ENCODE measurements around the gene PAX2.

The PAX2 gene

DNA sequence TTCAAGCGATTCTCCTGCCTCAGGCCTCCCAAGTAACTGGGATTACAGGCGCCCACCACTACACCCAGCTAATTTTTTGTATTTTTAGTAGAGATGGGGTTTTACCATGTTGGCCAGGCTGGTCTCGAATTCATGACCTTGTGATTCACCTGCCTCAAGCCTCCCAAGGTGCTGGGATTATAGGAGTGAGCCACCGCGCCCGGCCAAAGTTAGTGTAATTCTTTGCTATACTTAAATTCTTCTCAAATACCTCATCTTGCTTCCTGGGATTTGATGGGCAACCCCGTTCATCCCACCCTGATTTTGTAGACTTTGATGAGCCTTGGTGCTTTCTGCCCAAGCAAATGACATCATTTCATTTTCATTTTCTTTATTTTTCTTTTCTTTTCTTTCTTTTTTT, 54.5 kb downstream of the PAX2 start:
- DNase-seq = no peak

DNA sequence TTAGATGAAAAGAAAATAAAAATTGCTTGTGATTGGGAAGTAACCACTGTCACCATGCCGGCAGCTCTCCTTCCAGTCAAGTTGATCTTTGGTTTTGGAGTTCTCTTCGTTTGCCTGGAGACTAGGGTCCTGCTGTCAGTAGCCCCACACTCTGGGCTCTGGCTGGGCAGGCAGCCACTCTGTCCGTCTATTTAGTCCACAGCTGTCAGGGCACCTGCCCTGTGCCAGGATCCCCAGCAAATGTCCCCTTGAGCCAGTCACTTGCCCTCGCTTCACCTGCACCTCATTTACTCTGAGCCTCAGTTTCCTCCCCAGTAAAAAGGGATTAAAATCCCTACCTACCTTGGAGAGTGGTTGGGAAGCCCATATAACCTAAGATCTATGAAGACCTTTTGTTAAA, 55.5 kb downstream of the PAX2 start:
- DNase-seq = no peak

DNA sequence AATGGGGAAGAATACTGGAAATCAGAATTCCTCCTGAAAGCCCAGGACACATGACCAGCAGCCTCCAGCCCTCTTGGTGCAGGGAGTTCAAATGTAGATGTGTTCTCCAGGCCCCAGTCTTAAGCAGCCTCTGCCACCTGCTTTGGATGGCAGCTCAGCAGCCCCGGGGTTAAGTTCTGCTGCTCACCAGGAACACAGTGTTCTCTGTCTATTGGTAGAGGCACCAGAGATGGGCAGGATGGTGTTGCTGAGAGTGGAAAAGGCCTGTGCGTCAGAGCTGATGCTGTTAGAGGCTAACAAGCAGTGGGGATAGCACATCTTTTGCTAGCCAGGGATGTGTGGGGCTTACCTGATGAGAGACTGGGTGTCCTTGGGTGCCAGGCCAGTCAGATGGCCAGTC, 56.8 kb downstream of the PAX2 start:
- no peak for DNase-seq

DNA sequence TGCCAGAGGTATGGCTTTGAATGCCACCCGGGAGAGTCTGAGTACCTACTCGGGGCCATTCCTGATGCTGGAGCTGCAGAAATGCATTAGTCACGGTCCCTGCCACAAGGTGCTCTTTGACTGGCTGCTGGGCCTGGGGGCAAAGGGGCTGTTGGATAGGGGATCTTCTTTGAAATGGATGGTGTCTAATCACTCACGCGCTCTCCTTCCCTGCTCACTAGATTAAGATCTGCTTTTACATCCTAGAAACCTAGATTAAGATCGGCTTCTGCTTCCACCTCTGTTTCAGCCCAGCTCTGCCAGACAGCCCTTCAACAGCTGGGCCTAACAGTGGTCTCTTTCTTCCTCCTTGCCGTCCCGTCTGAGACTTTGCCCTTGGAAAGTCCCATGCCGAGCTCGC, 57.2 kb downstream of the PAX2 start:
- DNase-seq = no peak

DNA sequence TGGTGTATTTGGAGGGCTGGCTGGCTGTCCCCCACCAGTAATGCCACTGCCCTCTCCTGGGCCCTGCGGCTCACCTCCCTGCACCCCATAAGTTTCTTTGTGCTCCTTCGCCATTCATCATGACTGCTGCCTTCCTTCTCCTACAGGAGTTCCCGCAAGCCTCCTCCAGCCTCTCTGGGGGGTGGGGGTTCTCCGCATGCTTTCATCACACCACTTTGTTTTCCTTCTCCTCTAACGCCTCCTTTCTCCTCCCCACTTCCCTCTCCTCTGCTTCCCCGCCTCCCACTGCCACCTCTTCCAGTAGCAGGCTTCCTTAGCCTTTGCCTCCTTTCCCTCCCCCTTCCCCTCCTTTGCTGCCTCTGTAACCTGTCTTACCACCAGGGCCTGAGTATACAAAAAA, 58.1 kb downstream of the PAX2 start:
- no peak for DNase-seq

DNA sequence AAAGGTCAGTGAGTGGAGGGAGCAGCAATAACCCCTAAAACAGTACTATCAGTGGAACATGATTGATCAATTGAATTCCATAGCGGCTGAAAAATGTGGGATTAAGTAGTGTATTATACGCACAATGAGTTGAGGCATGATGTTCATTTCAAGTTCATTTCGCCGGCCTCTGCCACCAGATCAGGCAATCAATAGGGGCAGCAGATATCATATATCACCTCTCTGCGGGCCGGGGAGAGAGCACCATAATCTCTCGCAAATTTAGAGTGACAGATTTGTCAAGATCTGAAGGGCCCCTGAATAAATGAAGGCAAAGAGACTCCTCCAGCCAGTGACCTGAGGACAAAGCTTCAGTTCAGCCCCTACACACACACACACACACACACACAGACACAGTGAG, 58.5 kb downstream of the PAX2 start:
- DNase-seq = no peak

DNA sequence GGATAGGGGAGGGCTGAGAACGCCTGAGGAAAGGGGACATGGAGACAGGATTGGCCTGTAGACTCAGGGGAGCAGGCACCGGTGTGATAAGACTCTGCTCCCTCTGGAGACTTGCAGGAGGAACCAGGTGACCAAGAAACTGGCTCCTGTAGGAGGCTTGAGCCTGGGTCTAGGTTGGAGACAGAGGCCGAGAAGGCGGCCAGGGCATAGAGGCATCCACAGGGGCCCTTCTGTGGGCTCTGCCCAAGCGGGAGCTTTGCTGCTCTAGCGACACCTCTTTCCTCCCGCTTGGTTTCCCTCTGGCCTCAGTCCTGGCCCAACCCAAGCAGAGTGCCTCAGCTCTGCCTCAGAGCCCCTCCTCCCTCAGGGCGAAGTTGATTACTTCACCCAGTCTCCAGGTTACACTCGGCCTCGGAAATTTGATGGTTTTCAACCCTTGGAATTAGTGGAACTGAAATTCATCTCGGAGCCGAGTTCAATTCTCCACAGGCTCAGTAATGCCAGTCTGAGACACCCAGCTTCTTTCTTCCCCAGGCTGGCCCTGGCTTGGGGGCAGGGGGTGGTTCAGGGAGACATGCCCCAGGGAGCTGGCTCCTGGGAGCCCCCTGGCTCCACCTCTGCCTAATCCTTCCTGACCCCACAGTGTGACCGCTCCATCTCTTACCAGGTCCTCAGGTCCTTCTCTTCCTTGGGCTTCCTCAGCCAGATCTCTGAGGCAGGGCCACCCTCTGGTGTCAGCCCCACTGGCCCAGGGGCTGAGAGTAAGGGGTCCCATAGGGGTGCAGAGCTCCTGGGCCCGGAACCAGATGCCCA, 60.4 kb downstream of the PAX2 start:
- DNase-seq = no peak

DNA sequence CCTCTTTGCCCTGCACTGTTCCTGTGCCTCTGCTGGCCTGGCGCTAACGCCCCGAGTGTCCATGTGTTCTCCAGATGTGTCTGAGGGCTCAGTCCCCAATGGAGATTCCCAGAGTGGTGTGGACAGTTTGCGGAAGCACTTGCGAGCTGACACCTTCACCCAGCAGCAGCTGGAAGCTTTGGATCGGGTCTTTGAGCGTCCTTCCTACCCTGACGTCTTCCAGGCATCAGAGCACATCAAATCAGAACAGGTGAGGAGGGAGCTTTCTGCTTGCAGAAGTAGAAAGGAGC, 60.9 kb downstream of the PAX2 start:
- DNase-seq = no peak

DNA sequence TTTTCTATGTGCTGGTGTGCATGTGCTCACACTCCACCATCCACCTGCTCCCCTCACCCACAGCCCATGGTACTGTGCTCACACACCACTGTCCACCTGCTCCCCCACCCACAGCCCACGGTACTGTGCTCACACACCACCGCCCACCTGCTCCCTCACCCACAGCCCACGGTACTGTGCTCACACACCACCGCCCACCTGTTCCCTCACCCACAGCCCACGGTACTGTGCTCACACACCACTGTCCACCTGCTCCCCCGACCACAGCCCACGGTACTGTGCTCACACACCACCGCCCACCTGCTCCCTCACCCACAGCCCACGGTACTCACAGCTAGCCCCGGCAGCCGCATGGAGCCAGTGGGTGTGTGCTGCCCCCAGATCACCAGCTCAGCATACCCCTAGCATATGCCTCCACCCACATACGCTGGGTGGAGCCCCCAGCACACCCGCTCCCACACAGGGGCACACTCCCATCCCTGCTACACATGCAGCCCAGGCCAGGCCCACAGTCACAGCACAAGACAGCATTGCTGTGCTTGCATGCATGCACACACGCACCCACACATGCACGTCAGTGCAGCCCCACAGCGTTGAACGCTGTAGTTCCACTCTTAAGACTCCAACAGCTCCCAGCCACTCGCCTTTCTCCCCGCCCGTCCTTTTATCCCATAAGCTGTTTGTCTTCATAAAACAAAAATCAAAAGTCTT, 62.0 kb downstream of the PAX2 start:
- DNase-seq = no peak

DNA sequence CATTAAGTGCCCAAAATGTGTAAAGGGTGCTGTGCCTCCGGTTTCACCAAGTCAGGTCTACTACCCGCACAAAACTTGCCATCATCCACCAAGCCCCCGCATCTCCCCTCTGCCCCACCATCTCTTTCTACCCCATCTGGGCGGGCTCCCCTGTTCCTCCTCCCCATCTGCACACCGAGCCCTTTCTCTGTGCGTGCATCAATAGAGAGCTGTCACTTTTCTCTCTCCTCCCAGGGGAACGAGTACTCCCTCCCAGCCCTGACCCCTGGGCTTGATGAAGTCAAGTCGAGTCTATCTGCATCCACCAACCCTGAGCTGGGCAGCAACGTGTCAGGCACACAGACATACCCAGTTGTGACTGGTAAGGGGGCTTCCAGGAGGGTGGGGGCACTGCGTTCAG, 63.5 kb downstream of the PAX2 start:
- DNase-seq = no peak

DNA sequence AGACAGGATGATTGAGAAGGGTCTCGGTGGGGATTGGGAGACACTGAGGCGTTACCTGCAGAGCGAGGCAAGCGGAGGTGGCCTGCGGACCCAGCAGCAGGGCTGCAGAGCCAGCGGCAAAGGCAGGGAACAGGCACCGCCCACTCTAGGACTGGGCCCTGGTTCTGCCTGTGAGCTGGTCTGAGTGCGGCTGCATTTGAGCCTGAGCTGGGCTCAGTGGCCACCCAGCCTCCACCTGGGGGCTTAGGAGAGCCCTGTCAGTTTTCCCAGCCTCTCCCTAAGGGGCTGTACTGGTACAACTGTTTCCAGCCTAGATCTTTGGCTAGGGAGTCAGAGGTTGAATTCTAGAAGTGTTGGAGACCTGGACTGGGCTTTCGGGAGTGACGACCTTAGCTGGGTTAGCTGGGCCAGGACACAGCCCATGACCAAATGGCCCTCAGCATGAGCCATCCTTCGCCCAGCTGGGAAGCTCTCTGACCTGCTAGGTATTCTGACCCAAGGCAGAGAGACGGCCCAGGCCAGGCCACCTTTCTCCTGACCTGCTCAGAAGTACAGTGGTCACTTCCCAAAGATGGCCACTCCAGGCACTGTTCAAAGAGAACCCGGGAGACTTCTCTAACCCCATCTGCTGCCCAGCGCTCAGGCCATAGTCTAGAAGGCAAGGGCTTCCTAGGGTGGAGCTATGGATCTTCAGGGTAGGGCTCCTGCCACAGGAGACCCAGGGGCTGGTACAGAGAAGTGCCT, 64.9 kb downstream of the PAX2 start:
- no peak for DNase-seq

DNA sequence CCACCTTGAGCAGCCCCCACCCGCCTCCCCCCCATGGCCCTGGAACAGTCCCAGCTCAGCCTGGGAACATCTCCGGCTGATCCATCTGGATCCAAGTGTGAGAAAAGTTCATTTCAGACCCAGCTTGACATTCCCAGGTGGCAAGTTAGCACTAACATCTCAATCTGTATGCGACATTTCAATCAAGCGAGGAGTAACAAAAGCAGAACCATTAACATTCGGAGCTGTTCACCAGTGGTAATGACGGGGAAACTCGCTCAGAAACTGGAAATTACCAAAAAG, 65.4 kb downstream of the PAX2 start:
- no peak for DNase-seq

DNA sequence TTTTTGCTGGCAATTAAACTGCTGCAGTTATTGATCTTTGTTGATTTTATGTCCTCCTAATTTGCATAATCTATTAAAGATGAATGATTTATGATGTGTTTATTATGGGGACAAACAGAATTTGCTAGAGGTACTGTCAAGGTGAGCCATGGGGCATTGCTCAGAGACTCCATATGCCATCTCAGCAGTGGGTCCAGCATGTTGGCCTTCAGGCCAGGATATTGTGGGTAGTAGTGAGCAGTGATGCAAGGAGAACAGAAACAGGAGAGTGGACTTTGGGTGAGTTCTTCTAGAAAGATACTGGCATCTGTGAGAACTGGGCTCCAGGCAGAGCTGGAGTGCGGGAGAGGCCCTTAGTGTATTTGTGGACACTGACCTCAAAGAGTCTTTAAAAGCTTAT, 65.9 kb downstream of the PAX2 start:
- DNase-seq = no peak

DNA sequence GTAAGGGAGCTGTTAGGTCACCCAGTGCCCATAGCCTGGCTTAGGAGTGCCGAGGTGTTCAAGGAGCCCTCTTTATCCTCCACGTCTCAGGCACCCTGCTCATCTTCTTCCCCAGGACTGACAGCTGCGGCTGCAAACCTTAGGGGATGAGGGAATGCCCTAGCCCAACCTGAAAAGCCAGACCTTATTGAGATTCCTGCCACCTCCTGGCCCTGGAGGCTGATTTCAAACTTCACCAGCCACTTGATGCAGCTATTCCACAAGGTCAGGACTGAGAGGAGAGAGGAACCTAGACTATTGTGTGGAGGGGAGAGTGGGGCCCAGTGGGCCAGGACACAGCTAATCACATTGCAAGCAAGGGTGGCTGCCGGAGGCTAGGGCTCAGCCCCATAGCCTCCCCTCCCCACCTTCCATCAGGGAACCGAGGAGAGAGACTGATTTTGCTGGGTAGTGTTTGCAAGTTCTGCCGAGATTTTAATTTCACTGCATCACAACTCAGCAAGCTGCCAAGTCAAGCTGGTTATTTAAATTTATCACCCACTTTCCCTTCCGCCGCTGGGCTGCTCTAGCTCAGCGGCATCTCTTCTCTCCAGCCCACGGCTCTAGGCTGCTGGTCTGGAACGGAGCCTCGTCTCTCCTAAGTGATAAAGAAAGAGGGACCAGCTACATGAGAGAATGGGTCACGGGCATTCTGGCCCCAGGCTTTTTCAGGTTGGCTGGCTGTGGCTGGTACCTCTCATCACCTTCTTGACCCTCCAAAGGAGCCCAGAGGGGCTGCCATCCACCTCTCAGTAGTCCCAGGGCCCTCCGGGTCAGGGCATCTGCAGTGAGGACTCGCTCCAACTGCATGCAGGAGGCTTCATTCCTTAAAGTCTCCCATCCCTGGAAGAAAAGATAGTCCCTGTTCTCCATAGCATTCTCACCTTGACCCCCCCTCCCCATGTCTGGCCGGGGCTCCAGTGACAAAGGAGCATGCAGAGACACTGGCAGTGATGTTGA, 66.7 kb downstream of the PAX2 start:
- no peak for DNase-seq

DNA sequence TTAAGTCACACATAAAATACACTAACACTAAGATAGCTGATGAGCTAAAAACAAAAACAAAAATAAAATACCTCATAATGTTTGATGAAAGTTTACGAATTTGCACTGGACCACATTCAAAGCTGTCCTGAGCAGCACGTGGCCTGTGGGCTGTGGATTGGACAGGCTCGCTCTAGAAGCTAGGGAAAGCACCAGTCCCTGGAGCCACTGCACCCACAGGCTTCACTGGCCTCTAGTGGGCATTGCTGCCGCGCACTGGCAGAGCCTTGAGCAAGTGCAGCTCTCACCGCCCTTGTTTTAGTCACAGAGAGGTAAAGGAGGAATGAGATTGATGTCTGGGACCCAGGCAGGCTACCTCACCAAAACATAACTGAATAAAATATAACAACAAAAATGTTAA, 67.6 kb downstream of the PAX2 start:
- no peak for DNase-seq

DNA sequence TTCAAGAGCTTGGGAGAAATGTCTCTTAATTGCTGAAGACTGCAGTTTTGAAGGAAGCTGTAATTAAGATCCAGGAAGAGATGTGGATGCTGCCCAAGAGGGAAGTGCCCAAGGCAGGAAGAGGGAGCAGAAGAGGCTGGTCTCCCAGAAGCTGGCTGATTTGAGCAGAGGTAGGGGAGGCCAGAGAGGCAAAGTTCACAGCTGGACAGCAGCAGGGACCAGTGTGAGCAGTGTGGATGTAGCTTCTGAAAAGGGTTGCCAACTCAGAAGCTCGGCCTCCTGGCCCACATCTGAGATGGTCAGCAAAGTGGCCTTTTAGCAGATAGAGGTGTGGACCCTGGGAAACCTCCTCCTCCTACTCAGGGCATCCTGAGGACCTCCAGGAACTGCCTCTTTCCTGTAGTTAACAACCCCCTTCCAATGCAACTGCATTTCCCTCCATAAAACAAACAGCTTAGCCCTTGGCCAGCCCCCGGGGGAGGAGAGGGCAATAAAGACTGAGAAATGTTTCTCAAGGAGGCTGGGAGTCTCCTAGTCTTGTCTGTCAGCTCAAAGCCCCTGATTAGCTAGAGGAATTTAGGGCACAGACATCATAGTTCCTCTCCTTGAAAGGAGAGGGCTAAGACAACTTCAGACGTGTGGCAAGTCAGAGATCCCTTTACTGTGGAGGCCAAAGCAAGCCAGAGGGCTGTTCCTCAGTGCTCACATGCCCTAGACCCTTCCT, 69.5 kb downstream of the PAX2 start:
- no peak for DNase-seq

DNA sequence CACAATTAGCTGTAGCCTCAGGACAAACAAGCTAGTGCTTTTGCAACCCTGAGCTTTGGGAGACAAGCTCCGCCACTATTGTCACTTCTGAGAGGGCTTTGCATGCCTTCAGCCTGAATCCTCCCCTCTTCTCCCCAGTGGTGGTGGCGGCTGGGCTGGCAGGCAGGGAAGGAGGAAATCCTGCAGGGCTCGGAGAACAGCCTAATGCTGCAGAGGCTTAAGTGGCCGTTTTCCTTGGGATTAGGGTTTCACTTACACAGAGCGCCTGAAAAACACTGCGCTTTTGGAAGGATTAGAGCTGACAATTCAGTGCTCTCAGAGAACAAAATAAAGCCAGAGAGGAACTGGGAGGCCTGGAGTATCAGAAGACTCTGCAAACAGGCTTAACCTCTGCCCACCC, 71.3 kb downstream of the PAX2 start:
- no peak for DNase-seq

DNA sequence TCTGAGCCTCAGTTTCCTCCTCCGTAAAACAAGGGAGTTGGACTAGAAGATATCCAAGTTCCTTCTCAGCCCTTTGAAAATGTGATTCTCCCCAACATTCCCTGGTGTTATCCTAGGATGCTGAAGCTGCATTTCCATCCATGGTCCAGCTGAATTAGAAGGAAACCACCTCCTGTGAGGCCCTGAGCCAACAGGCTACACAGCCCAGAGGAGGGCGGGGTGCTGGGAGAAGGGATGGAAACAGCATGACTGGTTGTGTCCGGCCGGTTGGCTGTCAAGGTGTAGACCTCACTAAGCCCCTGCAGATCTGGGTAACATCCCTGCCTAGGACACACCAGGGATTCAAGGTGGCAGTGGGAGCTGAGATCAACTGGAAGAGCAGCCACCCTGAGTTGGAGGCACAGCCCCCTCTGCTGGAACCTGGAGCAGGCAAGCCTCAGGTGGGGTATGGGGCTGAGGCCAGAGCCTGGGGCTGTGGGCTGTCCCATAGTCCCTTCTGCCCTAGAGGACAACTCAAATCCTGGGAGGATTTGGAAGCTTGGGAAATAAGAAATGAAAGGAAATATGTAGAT, 72.0 kb downstream of the PAX2 start:
- no peak for DNase-seq

DNA sequence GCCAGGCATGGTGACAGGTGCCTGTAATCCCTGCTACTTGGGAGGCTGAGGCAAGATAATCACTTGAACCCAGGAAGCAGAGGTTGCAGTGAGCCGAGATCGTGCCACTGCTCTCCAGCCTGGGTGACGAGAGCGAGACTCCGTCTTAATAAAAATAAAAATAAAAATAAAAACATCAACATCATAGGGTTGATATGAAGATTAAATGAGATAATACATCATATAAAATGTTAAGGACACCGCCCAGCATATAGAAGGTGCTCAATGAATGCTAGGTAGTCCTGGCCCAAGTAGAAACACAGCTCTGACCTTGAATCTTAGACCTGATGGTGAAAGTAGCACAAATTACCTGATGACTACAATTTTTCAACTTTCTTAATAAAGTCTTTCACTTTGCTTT, 74.0 kb downstream of the PAX2 start:
- DNase-seq = no peak

DNA sequence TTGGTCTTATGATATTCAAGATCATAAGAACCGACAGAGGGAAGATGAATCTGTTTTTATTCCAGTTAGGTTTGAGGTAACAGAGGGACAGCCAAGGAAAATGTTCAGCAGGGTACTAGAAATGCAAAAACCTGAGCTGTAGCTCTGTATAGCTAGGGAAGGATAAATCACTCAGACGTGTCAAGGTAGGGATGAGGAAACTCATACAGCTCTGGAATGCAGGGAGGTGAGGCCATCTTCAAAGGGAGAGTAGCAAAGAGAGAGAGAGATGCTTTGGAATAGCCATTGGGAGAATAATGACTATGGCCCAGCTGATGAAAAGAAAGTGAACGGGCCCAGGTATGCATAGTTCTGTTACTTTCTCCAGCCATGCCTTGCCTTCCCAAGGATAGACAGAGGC, 77.8 kb downstream of the PAX2 start:
- DNase-seq = no peak

DNA sequence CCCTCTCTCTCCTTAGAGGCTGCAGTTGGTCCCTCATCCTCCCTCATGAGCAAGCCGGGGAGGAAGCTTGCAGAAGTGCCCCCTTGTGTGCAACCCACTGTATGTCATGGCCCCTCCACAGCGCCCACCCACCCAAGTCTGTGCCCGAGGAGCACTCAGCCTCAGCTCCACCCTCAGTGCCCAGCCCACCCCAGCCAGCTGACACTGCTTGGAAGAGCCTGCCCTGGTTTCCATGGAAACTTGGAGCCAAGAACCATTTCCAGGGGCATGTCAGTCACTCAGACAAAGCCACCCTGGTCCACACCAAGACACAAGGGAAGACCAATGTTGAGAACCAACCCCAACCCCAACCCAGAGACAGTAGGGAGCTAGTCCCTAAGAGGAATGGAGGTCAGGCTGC, 79.5 kb downstream of the PAX2 start:
- no peak for DNase-seq

DNA sequence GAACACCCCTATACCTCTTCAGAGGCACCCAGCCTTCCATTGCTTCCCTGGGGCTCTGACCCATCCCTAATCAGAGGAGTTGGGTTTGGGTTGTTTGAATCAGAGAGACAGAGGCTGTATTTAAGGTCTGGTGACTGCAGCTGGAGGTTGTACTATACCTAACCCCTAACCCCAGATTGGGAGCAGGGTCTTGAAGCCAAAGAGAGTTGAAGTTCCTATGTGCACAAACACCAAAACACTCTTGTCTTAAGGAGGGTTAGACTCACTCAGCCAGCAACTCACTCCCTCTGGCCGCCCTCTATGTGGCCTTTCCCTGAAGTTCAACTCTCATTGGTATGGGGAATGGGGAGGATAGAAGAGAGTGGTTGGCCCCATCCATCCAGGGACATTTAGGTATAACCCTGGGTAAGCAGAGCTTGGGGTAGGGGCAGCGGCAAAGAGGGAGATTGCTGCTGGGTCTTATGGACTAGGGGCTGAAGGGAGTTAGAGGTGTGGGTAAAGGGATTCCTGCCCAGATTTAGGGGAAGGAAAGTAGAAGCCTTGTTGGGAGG, 80.0 kb downstream of the PAX2 start:
- DNase-seq = no peak

Measured in GOT3 (cell line).